Measurements from ENCODE around the gene AFG3L2.
"Not testable (repeated sequence)": the region's sequence is repeated elsewhere in the genome, so short reads cannot be mapped to it uniquely, and the experiment has no call there.

GRCh38 chr18:12410747-12411146 is 33.7 kb upstream of the AFG3L2 start:
- not testable (repeated sequence) for TF ChIP-seq EP300 (IDR thresholded peaks at IDR 0.05)
- TF ChIP-seq, protein P1, sequence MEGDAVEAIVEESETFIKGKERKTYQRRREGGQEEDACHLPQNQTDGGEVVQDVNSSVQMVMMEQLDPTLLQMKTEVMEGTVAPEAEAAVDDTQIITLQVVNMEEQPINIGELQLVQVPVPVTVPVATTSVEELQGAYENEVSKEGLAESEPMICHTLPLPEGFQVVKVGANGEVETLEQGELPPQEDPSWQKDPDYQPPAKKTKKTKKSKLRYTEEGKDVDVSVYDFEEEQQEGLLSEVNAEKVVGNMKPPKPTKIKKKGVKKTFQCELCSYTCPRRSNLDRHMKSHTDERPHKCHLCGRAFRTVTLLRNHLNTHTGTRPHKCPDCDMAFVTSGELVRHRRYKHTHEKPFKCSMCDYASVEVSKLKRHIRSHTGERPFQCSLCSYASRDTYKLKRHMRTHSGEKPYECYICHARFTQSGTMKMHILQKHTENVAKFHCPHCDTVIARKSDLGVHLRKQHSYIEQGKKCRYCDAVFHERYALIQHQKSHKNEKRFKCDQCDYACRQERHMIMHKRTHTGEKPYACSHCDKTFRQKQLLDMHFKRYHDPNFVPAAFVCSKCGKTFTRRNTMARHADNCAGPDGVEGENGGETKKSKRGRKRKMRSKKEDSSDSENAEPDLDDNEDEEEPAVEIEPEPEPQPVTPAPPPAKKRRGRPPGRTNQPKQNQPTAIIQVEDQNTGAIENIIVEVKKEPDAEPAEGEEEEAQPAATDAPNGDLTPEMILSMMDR (IDR thresholded peaks at IDR 0.05), result not testable (repeated sequence)
